ENCODE data around the gene PTPRT. TPM values are rescaled to one million over a fixed set of nuclear protein-coding genes. Genes with fewer than 3 reads are reported as not detected.

Gene PTPRT
- total RNA-seq, 1 experiment from 2014 or later, result not detected

DNA sequence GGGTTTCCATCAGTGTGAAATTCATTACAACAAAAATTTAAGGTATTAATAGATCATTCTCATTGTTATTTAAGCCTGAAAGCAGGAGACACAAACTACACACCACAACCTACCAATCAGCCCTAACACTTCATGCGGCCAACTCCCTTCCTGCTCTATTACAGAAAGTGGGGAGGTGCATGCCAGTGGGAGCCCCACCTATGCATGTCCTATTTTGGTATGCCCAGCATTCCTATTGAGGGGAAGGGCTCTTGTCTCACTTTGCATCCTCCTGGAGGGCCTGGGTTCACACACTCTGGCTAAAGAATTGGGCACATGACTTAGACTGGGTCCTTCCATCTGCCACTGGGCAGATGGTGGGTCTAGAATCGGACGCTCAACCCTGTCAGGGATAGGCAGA, 450.0 kb downstream of the PTPRT start:
- no peak overlapping the region for H3K4me3 ChIP-seq (replicated peaks in 1 of 2; ENCODE audit: low read depth in 1 of 2, low read length in 2 of 2)
- ChIA-PET CTCF (no interaction called here), POLR2A (no interaction called here), RAD21 (ENCODE audit: low non-redundant PET in 1 of 2, low total read pairs in 2 of 2, uncharacterized antibody in 2 of 2, unreplicated experiment in 2 of 2) (no interaction called here)
- H3K79me2 ChIP-seq (ENCODE audit: insufficient read depth, low read length), result no peaks in the 10 kb centered on the region
- H3K9me3 ChIP-seq (ENCODE audit: control insufficient read depth in 1 of 2, insufficient read depth in 1 of 2, low read depth in 1 of 2, low read length in 2 of 2), result peaks cover 6 to 30% of the 10 kb centered on the region in 2 experiments; a peak in 2 of 4 replicates
- no peaks in the 10 kb centered on the region for H4K20me1 ChIP-seq (ENCODE audit: insufficient read depth)
- BruUV-seq (replicated peaks), result no TSS peak
- no peak overlapping the region for H3K9ac ChIP-seq (ENCODE audit: low read length)
- no peak for TF ChIP-seq FOSL1 (IDR thresholded peaks at IDR 0.05; ENCODE audit: low read depth)
- TF ChIP-seq ELF1 (IDR thresholded peaks at IDR 0.05; ENCODE audit: borderline replicate concordance, low read depth), result no peak
- no peak for TF ChIP-seq YY1 (IDR thresholded peaks at IDR 0.05; ENCODE audit: extremely low read depth, insufficient replicate concordance, low read depth, low read length)
- TF ChIP-seq, protein P1, sequence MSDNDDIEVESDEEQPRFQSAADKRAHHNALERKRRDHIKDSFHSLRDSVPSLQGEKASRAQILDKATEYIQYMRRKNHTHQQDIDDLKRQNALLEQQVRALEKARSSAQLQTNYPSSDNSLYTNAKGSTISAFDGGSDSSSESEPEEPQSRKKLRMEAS (IDR thresholded peaks at IDR 0.05), result no peak
- TF ChIP-seq, protein P2, sequence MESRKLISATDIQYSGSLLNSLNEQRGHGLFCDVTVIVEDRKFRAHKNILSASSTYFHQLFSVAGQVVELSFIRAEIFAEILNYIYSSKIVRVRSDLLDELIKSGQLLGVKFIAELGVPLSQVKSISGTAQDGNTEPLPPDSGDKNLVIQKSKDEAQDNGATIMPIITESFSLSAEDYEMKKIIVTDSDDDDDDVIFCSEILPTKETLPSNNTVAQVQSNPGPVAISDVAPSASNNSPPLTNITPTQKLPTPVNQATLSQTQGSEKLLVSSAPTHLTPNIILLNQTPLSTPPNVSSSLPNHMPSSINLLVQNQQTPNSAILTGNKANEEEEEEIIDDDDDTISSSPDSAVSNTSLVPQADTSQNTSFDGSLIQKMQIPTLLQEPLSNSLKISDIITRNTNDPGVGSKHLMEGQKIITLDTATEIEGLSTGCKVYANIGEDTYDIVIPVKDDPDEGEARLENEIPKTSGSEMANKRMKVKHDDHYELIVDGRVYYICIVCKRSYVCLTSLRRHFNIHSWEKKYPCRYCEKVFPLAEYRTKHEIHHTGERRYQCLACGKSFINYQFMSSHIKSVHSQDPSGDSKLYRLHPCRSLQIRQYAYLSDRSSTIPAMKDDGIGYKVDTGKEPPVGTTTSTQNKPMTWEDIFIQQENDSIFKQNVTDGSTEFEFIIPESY (IDR thresholded peaks at IDR 0.05; ENCODE audit: extremely low read depth, insufficient replicate concordance, low read length), result no peak
- H3K4me2 ChIP-seq (ENCODE audit: low read length), result no peak overlapping the region
- no peaks in the 10 kb centered on the region for H3K4me1 ChIP-seq (ENCODE audit: control insufficient read depth in 1 of 2, insufficient read depth in 2 of 2, low read length in 2 of 2)
- no peak overlapping the region for H2AFZ ChIP-seq (ENCODE audit: low read depth, low read length, poor library complexity, severe bottlenecking)
- H3K9me2 ChIP-seq (ENCODE audit: insufficient read depth), result no peaks in the 10 kb centered on the region
- no peak overlapping the region for H3K27ac ChIP-seq (ENCODE audit: low read depth, low read length)
- H3K36me3 ChIP-seq (ENCODE audit: control insufficient read depth in 1 of 2, insufficient read depth in 2 of 2, low read length in 2 of 2), result no peaks in the 10 kb centered on the region
- ATAC-seq, result no peak
- no peak for DNase-seq (ENCODE audit: low read depth, low spot score)
- no peaks in the 10 kb centered on the region for H3K27me3 ChIP-seq (ENCODE audit: insufficient read depth, low read length)
- intact Hi-C loops (cut with micrococcal nuclease), result no loop called here

DNA sequence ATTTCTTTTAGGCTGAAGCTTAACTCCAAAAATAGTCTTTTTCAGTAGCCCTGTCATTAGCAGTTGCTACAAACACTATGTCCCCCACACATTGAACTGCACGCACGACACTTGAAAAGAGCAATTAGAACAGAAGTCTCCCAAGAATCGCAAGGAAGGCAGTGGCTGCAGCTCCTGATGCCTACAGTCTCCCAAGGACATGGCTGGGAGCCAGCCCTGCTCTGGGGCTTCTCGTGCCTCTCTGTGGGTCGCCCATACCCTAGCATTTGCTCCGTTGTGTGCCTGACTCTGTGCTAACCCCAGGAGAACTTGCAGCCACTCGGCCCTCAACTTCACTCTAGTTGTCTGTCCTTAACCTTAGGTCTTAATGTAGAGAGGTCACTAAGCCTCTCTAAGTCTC, 454.2 kb downstream of the PTPRT start:
- intact Hi-C loops (cut with micrococcal nuclease), result no loop called here
- Histone ChIP-seq H3K36me3 (ENCODE audit: control insufficient read depth in 1 of 2, insufficient read depth in 2 of 2, low read length in 2 of 2) (no peaks in the 10 kb centered on the region), H3K4me2 (ENCODE audit: low read length) (no peak overlapping the region), H4K20me1 (ENCODE audit: insufficient read depth) (no peaks in the 10 kb centered on the region), H3K9me2 (ENCODE audit: insufficient read depth) (no peaks in the 10 kb centered on the region), H3K27me3 (ENCODE audit: insufficient read depth, low read length) (no peaks in the 10 kb centered on the region), H3K79me2 (ENCODE audit: insufficient read depth, low read length) (no peaks in the 10 kb centered on the region), H2AFZ (ENCODE audit: low read depth, low read length, poor library complexity, severe bottlenecking) (no peak overlapping the region), H3K4me1 (ENCODE audit: control insufficient read depth in 1 of 2, insufficient read depth in 2 of 2, low read length in 2 of 2) (no peaks in the 10 kb centered on the region), H3K27ac (ENCODE audit: low read depth, low read length) (no peak overlapping the region), H3K9ac (ENCODE audit: low read length) (no peak overlapping the region), H3K9me3 (ENCODE audit: control insufficient read depth in 1 of 2, insufficient read depth in 1 of 2, low read depth in 1 of 2, low read length in 2 of 2) (peaks cover 6 to 25% of the 10 kb centered on the region in 2 experiments; a peak in 2 of 4 replicates), H3K4me3 (replicated peaks in 1 of 2; ENCODE audit: low read depth in 1 of 2, low read length in 2 of 2) (no peak overlapping the region)
- ChIA-PET RAD21 (ENCODE audit: low non-redundant PET in 1 of 2, low total read pairs in 2 of 2, uncharacterized antibody in 2 of 2, unreplicated experiment in 2 of 2) (no interaction called here), POLR2A (no interaction called here), CTCF (no interaction called here)
- BruUV-seq (replicated peaks), result no TSS peak
- TF ChIP-seq POLR2AphosphoS5 (IDR thresholded peaks at IDR 0.05; ENCODE audit: low read depth, low read length), result no peak
- no peak for TF ChIP-seq ZFX (IDR thresholded peaks at IDR 0.05)
- TF ChIP-seq SRF (IDR thresholded peaks at IDR 0.05; ENCODE audit: low read depth), result no peak
- TF ChIP-seq EZH2 (IDR thresholded peaks at IDR 0.05), result no peak
- no peak for TF ChIP-seq TCF7L2 (IDR thresholded peaks at IDR 0.05; ENCODE audit: borderline replicate concordance, extremely low read depth, insufficient read depth, insufficient read length)
- no peak for DNase-seq (ENCODE audit: low read depth, low spot score)
- no peak for ATAC-seq

Measured in HCT116 (cell line).